NCI-H2196 treated with DMSO at 0.1 percent for 48 hours (cell line): ENCODE measurements around the gene ZNF582.
A peak's percentile ranks its signal among the peaks of the same experiment; 100 is the strongest.
"Not testable (repeated sequence)": the region's sequence is repeated elsewhere in the genome, so short reads cannot be mapped to it uniquely, and the experiment has no call there.

Experiments
- DNase-seq: peaks from one replicate; lab custom pipeline; 2025; ENCODE audit not compliant: unreplicated experiment; lab: John Stamatoyannopoulos, UW

The ZNF582 gene

DNA sequence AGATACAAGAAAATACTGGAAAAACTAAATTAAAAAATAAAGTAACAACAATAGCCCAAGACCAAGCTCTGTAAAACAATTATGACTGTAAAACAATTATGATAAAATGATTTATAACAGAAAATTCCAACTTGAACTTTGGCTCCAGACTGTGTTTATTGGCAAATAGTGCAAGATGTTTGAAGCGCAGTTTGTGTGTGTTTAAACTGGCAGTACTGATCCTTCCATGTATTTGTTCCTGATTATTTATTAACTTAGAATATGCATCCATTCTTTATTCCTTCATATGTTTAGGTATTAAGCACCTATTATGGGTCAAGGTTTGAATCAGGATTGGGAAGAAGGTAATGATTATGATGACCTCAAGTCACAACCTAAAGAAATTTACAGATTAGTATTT lies 37.8 kb downstream of the ZNF582 start:
- DNase-seq = no peak

GRCh38 chr19:56351208-56351607 lies 42.1 kb downstream of the ZNF582 start:
- no peak for DNase-seq

DNA sequence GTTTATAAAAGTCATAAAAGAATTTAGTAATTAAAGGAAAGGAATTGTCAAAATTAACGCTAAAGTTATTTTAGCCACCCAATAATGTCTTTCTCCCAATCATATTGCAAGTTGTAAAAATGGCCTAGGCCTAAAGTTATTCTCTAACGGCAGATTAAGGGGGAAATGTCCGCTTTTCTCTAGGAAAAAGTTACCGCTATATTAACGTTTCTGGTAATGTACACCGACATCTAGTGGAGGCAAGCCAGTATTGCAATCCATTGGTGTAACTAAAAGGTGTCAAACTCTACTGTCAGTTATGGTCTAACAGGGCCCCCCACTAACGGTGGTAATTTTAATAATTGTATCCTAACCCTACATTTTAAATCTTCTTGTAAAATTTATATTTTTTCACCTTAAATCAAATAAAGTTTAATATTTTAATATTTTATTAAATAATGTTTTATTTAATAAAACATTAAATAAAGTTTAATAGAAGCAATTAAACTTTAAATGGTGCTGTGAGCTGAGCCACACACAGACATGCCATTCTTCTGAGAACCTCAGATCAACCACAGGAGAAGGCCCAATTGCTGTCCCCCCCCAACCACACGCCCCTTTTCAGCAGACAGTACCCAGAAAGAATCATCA lies 42.8 kb downstream of the ZNF582 start:
- DNase-seq = peak; percentile 5

DNA sequence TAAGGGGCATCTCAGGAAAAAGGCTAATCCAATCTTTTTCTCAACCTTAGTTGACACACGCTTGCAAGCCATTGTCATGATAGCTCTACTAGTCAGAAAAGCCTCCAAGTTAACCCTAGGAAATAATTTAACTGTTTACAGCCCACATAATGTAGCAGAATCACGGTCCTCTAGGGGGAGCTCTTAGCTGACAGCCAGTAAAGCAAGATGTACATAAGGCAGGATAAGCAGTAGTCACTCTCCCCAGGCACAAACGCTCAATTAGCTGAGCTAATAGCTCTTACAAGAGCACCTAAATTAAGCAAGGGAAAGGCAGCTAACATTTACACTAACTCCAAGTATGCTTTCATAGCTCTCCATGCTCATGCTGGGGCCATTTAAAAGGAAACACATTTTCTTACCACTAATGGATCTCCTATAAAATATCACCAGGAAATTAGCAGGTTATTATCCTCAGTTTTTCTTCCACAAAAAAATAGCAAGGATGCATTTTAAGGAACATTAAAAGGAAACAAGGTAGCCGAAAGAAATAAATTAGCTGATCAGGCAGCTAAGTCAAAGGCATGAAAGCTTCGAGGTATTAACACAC lies 45.0 kb downstream of the ZNF582 start:
- DNase-seq = no peak

DNA sequence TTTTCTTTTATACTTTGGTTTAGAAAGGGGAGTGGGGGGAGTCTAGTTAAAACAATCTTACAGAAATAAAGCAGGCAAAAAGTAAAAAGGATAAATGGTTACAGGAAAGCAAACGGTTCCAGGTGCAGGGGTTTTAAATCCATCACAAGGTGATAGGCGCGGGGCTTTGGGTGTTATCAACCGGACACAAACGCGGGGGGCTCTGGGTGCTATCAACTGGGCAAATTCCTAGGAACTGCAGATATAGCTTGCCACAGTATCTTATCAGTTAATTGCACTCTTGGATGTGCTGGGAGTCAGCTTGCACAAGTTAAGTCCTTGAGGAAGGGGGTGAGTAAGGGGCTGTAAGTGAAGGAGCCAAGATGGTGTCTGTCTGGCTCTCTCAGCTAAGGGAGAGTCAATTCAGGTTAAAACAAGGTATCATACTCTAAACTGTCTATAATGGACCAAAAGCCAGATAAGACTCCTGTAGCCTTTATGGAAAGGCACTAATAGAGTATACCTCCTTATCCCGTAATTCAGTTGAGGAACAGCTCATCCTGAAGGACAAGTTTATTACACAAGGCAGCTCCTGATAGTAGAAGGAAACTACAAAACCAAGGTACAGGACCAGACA lies 46.1 kb downstream of the ZNF582 start:
- DNase-seq = no peak

- no peak for DNase-seq
These were observed 51.4 kb downstream of the ZNF582 start for GRCh38 chr19:56341948-56342347.

- DNase-seq = not testable (repeated sequence)
These were observed 54.3 kb downstream of the ZNF582 start for GRCh38 chr19:56339031-56339430.

GRCh38 chr19:56337077-56337476 lies 56.3 kb downstream of the ZNF582 start:
- not testable (repeated sequence) for DNase-seq

DNA sequence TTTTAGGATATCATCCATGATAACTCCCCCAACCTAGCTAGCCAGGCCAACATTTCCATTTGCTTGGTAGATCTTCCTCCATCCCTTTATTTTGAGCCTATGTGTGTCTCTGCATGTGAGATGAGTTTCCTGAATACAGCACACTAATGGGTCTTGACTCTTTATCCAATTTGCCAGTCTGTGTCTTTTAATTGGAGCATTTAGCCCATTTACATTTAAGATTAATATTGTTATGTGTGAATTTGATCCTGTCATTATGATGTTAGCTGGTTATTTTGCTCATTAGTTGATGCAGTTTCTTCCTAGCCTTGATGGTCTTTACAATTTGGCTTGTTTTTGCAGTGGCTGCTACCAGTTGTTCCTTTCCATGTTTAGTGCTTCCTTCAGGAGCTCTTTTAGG lies 58.0 kb downstream of the ZNF582 start:
- not testable (repeated sequence) for DNase-seq

- DNase-seq = peak; percentile 18
These were observed 59.8 kb downstream of the ZNF582 start for GRCh38 chr19:56333506-56333905.
